Measurements from ENCODE around the gene UCHL1.

DNA sequence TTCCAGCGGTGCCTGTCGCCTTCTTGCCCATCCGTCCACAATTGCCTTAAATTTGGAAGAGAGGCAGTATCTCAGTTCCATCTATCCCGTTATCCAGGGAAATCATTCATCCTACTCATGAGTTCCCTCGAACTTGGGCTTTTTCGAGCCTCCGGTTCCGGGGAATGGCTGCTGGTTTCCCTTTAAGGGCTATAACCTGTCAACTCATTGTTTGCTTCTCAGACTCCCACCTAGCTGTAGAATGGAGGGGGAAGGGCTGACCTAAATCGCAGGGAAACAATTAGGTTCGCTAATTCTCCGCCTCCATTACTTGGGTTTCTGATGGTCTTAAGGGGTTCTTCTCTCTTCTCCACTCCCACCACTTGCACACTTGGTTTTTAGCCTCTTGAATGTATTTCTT, 1.2 kb downstream of the UCHL1 start:
- TF ChIP-seq, protein P1, sequence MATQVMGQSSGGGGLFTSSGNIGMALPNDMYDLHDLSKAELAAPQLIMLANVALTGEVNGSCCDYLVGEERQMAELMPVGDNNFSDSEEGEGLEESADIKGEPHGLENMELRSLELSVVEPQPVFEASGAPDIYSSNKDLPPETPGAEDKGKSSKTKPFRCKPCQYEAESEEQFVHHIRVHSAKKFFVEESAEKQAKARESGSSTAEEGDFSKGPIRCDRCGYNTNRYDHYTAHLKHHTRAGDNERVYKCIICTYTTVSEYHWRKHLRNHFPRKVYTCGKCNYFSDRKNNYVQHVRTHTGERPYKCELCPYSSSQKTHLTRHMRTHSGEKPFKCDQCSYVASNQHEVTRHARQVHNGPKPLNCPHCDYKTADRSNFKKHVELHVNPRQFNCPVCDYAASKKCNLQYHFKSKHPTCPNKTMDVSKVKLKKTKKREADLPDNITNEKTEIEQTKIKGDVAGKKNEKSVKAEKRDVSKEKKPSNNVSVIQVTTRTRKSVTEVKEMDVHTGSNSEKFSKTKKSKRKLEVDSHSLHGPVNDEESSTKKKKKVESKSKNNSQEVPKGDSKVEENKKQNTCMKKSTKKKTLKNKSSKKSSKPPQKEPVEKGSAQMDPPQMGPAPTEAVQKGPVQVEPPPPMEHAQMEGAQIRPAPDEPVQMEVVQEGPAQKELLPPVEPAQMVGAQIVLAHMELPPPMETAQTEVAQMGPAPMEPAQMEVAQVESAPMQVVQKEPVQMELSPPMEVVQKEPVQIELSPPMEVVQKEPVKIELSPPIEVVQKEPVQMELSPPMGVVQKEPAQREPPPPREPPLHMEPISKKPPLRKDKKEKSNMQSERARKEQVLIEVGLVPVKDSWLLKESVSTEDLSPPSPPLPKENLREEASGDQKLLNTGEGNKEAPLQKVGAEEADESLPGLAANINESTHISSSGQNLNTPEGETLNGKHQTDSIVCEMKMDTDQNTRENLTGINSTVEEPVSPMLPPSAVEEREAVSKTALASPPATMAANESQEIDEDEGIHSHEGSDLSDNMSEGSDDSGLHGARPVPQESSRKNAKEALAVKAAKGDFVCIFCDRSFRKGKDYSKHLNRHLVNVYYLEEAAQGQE (IDR thresholded peaks at IDR 0.05; ENCODE audit: low read depth): no peak
- TF ChIP-seq POLR2AphosphoS5 (IDR thresholded peaks at IDR 0.05; ENCODE audit: low read depth, low read length) (no peak), POLR2A (IDR thresholded peaks at IDR 0.05; ENCODE audit: borderline replicate concordance, extremely low read depth, insufficient read depth, insufficient read length) (no peak), SP1 (IDR thresholded peaks at IDR 0.05; ENCODE audit: low read depth) (no peak), YY1 (IDR thresholded peaks at IDR 0.05; ENCODE audit: extremely low read depth, insufficient replicate concordance, low read depth, low read length) (no peak), RAD21 (IDR thresholded peaks at IDR 0.05; ENCODE audit: low read depth) (no peak)
- TF ChIP-seq, protein P2, sequence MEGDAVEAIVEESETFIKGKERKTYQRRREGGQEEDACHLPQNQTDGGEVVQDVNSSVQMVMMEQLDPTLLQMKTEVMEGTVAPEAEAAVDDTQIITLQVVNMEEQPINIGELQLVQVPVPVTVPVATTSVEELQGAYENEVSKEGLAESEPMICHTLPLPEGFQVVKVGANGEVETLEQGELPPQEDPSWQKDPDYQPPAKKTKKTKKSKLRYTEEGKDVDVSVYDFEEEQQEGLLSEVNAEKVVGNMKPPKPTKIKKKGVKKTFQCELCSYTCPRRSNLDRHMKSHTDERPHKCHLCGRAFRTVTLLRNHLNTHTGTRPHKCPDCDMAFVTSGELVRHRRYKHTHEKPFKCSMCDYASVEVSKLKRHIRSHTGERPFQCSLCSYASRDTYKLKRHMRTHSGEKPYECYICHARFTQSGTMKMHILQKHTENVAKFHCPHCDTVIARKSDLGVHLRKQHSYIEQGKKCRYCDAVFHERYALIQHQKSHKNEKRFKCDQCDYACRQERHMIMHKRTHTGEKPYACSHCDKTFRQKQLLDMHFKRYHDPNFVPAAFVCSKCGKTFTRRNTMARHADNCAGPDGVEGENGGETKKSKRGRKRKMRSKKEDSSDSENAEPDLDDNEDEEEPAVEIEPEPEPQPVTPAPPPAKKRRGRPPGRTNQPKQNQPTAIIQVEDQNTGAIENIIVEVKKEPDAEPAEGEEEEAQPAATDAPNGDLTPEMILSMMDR (IDR thresholded peaks at IDR 0.05 in 2 of 3, conservative IDR thresholded peaks at IDR 0.05 in 1 of 3; ENCODE audit: borderline replicate concordance in 1 of 3, insufficient read depth in 1 of 3, low read depth in 2 of 3, low read length in 2 of 3): no peak
